ENCODE results near the gene HHLA2. TPM values are rescaled to one million over a fixed set of nuclear protein-coding genes. Genes with fewer than 3 reads are reported as not detected.
"Not testable (repeated sequence)": the region's sequence is repeated elsewhere in the genome, so short reads cannot be mapped to it uniquely, and the experiment has no call there.

Gene HHLA2
- total RNA-seq (under 1 TPM; 0.52 to 0.58 TPM), polyA plus RNA-seq (not detected)

GRCh38 chr3:108296239-108296638, at the start of gene HHLA2:
TSS of gene HHLA2 (plus strand) at chr3:108296548. CDS start at chr3:108351814, 55,266 bp downstream.
- DNase-seq = no peak
- Histone ChIP-seq H3K9me3 (ENCODE audit: control insufficient read depth in 1 of 2, low read length in 2 of 2) (no peaks in the 10 kb centered on the region), H3K36me3 (ENCODE audit: insufficient read depth, low read length) (no peaks in the 10 kb centered on the region), H3K27ac (ENCODE audit: low read depth, low read length) (no peak within 1 kb of the TSS), H3K27me3 (ENCODE audit: insufficient read depth, low read length) (no peaks in the 10 kb centered on the region), H3K4me1 (ENCODE audit: insufficient read depth, low read length) (peaks cover 29% of the 10 kb centered on the region), H3K4me3 (ENCODE audit: low read length in 2 of 2) (no peak within 1 kb of the TSS)
- H3K9me3 Mint-ChIP-seq = peaks cover 0 to 2% (median 0%) of the 10 kb centered on the region in 8 donors
- H3K27me3 Mint-ChIP-seq = no peaks in the 10 kb centered on the region
- H3K36me3 Mint-ChIP-seq = no peaks in the 10 kb centered on the region
- CTCF ChIA-PET (ENCODE audit: partially characterized antibody) = interaction anchor here (1.4 kb wide), 1 partner anchor 9 kb away, joined by 4 read pairs; no protein-coding TSS in a partner anchor
- no peak within 1 kb of the TSS for H3K27ac Mint-ChIP-seq
- intact Hi-C loops (cut with micrococcal nuclease) = no loop called here
- peaks cover 31 to 42% (median 36%) of the 10 kb centered on the region in 4 donors for H3K4me1 Mint-ChIP-seq
- POLR2A ChIA-PET (ENCODE audit: partially characterized antibody) = interaction anchor here (0.9 kb wide), 1 partner anchor 74 kb away, joined by 4 read pairs; the partner anchor contains the start of gene IFT57
- H3K4me3 Mint-ChIP-seq = no peak within 1 kb of the TSS

- intact Hi-C loops (cut with micrococcal nuclease) = no loop called here
- no peak overlapping the region for H3K4me3 ChIP-seq (ENCODE audit: low read length in 2 of 2)
- Mint-ChIP-seq H3K36me3 (peaks cover 0 to 2% of the 10 kb centered on the region in 2 donors), H3K27ac (no peak overlapping the region), H3K4me3 (no peak overlapping the region), H3K9me3 (peaks cover 0 to 4% (median 0%) of the 10 kb centered on the region in 8 donors), H3K27me3 (peaks cover 0 to 3% of the 10 kb centered on the region in 2 donors), H3K4me1 (no peaks in the 10 kb centered on the region)
- H3K9me3 ChIP-seq (ENCODE audit: control insufficient read depth in 1 of 2, low read length in 2 of 2) = no peaks in the 10 kb centered on the region
- CTCF ChIA-PET (ENCODE audit: partially characterized antibody) = no interaction called here
- no peaks in the 10 kb centered on the region for H3K36me3 ChIP-seq (ENCODE audit: insufficient read depth, low read length)
- no peak for DNase-seq
- POLR2A ChIA-PET (ENCODE audit: partially characterized antibody) = no interaction called here
- H3K27me3 ChIP-seq (ENCODE audit: insufficient read depth, low read length) = no peaks in the 10 kb centered on the region
- H3K4me1 ChIP-seq (ENCODE audit: insufficient read depth, low read length) = no peaks in the 10 kb centered on the region
- no peak overlapping the region for H3K27ac ChIP-seq (ENCODE audit: low read depth, low read length)
Observed at GRCh38 chr3:108250626-108251025, 45.7 kb upstream of the HHLA2 start.

- Histone ChIP-seq H3K4me3 (ENCODE audit: low read length in 2 of 2) (no peak overlapping the region), H3K27me3 (ENCODE audit: insufficient read depth, low read length) (no peaks in the 10 kb centered on the region), H3K36me3 (ENCODE audit: insufficient read depth, low read length) (no peaks in the 10 kb centered on the region), H3K9me3 (ENCODE audit: control insufficient read depth in 1 of 2, low read length in 2 of 2) (no peaks in the 10 kb centered on the region), H3K4me1 (ENCODE audit: insufficient read depth, low read length) (no peaks in the 10 kb centered on the region), H3K27ac (ENCODE audit: low read depth, low read length) (no peak overlapping the region)
- Mint-ChIP-seq H3K27me3 (peaks cover 0 to 3% of the 10 kb centered on the region in 2 donors), H3K4me3 (no peak overlapping the region), H3K9me3 (peaks cover 0 to 4% (median 0%) of the 10 kb centered on the region in 8 donors), H3K36me3 (peaks cover 0 to 2% of the 10 kb centered on the region in 2 donors), H3K4me1 (no peaks in the 10 kb centered on the region), H3K27ac (no peak overlapping the region)
- no peak for DNase-seq
- CTCF ChIA-PET (ENCODE audit: partially characterized antibody) = no interaction called here
- POLR2A ChIA-PET (ENCODE audit: partially characterized antibody) = no interaction called here
- intact Hi-C loops (cut with micrococcal nuclease) = no loop called here
Observed at GRCh38 chr3:108251265-108251664, 45.1 kb upstream of the HHLA2 start.

- Mint-ChIP-seq H3K4me3 (no peak overlapping the region), H3K4me1 (no peaks in the 10 kb centered on the region), H3K27me3 (peaks cover 0 to 3% of the 10 kb centered on the region in 2 donors), H3K27ac (no peak overlapping the region), H3K36me3 (peaks cover 0 to 2% of the 10 kb centered on the region in 2 donors), H3K9me3 (peaks cover 0 to 4% (median 0%) of the 10 kb centered on the region in 8 donors)
- intact Hi-C loops (cut with micrococcal nuclease) = no loop called here
- DNase-seq = no peak
- H3K9me3 ChIP-seq (ENCODE audit: control insufficient read depth in 1 of 2, low read length in 2 of 2) = no peaks in the 10 kb centered on the region
- CTCF ChIA-PET (ENCODE audit: partially characterized antibody) = no interaction called here
- no peak overlapping the region for H3K4me3 ChIP-seq (ENCODE audit: low read length in 2 of 2)
- no peaks in the 10 kb centered on the region for H3K36me3 ChIP-seq (ENCODE audit: insufficient read depth, low read length)
- POLR2A ChIA-PET (ENCODE audit: partially characterized antibody) = no interaction called here
- no peak overlapping the region for H3K27ac ChIP-seq (ENCODE audit: low read depth, low read length)
- H3K27me3 ChIP-seq (ENCODE audit: insufficient read depth, low read length) = no peaks in the 10 kb centered on the region
- no peaks in the 10 kb centered on the region for H3K4me1 ChIP-seq (ENCODE audit: insufficient read depth, low read length)
Observed at GRCh38 chr3:108251844-108252243, 44.5 kb upstream of the HHLA2 start.

GRCh38 chr3:108255131-108255530, 41.2 kb upstream of the HHLA2 start:
- no peak overlapping the region for H3K4me3 ChIP-seq (ENCODE audit: low read length in 2 of 2)
- ChIA-PET POLR2A (ENCODE audit: partially characterized antibody) (no interaction called here), CTCF (ENCODE audit: partially characterized antibody) (interaction anchor here (0.6 to 0.7 kb wide), 2 partner anchors 165 to 426 kb away, joined by 3 read pairs; no protein-coding TSS in a partner anchor)
- no peak for DNase-seq
- Mint-ChIP-seq H3K4me1 (no peaks in the 10 kb centered on the region), H3K36me3 (peaks cover 1 to 2% of the 10 kb centered on the region in 2 donors), H3K9me3 (peaks cover 0 to 4% (median 0%) of the 10 kb centered on the region in 8 donors), H3K27ac (no peak overlapping the region), H3K4me3 (no peak overlapping the region), H3K27me3 (peaks cover 0 to 3% of the 10 kb centered on the region in 2 donors)
- H3K4me1 ChIP-seq (ENCODE audit: insufficient read depth, low read length) = no peaks in the 10 kb centered on the region
- no peaks in the 10 kb centered on the region for H3K36me3 ChIP-seq (ENCODE audit: insufficient read depth, low read length)
- H3K27me3 ChIP-seq (ENCODE audit: insufficient read depth, low read length) = no peaks in the 10 kb centered on the region
- intact Hi-C loops (cut with micrococcal nuclease) = no loop called here
- no peaks in the 10 kb centered on the region for H3K9me3 ChIP-seq (ENCODE audit: control insufficient read depth in 1 of 2, low read length in 2 of 2)
- H3K27ac ChIP-seq (ENCODE audit: low read depth, low read length) = no peak overlapping the region

- H3K36me3 Mint-ChIP-seq; DNase-seq; H3K27me3 Mint-ChIP-seq; CTCF ChIA-PET (ENCODE audit: partially characterized antibody); H3K4me1 Mint-ChIP-seq; H3K27me3 ChIP-seq (ENCODE audit: insufficient read depth, low read length); H3K9me3 ChIP-seq (ENCODE audit: control insufficient read depth in 1 of 2, low read length in 2 of 2); H3K4me3 Mint-ChIP-seq; H3K4me3 ChIP-seq (ENCODE audit: low read length in 2 of 2); H3K4me1 ChIP-seq (ENCODE audit: insufficient read depth, low read length); POLR2A ChIA-PET (ENCODE audit: partially characterized antibody); H3K36me3 ChIP-seq (ENCODE audit: insufficient read depth, low read length); H3K27ac ChIP-seq (ENCODE audit: low read depth, low read length); intact Hi-C loops (cut with micrococcal nuclease): not testable (repeated sequence)
- H3K27ac Mint-ChIP-seq = peak overlapping the region in 1 of 7 donors; percentile 38
- peaks cover 0 to 17% (median 3%) of the 10 kb centered on the region in 8 donors for H3K9me3 Mint-ChIP-seq
Observed at GRCh38 chr3:108264534-108265298, 31.6 kb upstream of the HHLA2 start.

GRCh38 chr3:108268235-108268634, 28.1 kb upstream of the HHLA2 start:
- H3K9me3 ChIP-seq (ENCODE audit: control insufficient read depth in 1 of 2, low read length in 2 of 2); H3K27me3 Mint-ChIP-seq; H3K4me1 ChIP-seq (ENCODE audit: insufficient read depth, low read length); H3K36me3 Mint-ChIP-seq; H3K4me3 ChIP-seq (ENCODE audit: low read length in 2 of 2); H3K4me1 Mint-ChIP-seq; H3K36me3 ChIP-seq (ENCODE audit: insufficient read depth, low read length); H3K27me3 ChIP-seq (ENCODE audit: insufficient read depth, low read length); H3K27ac ChIP-seq (ENCODE audit: low read depth, low read length); H3K4me3 Mint-ChIP-seq; intact Hi-C loops (cut with micrococcal nuclease); POLR2A ChIA-PET (ENCODE audit: partially characterized antibody); DNase-seq; CTCF ChIA-PET (ENCODE audit: partially characterized antibody): not testable (repeated sequence)
- Mint-ChIP-seq H3K27ac (peak overlapping the region in 1 of 7 donors; percentile 53), H3K9me3 (peaks cover 0 to 14% (median 0%) of the 10 kb centered on the region in 8 donors)
